Measurements from ENCODE around the gene DHRS1.

GRCh38 chr14:24251880-24252288 lies 47.7 kb downstream of the DHRS1 start:
- TF ChIP-seq CTCF (optimal IDR thresholded peaks at IDR 0.05 in 1 of 3, IDR thresholded peaks at IDR 0.05 in 1 of 3, conservative IDR thresholded peaks at IDR 0.05 in 1 of 3; ENCODE audit: extremely low read depth in 1 of 3, insufficient read depth in 2 of 3, low read length in 3 of 3), result peak in 1 of 3 experiments; percentile 2
- no peak for TF ChIP-seq EZH2 (IDR thresholded peaks at IDR 0.05; ENCODE audit: low read length)

All from keratinocyte (primary cell).